ENCODE data around the gene EEF2KMT. TPM values are rescaled to one million over a fixed set of nuclear protein-coding genes. Genes with fewer than 3 reads are reported as not detected.
"Not testable (repeated sequence)": the region's sequence is repeated elsewhere in the genome, so short reads cannot be mapped to it uniquely, and the experiment has no call there.

EEF2KMT gene
- polyA plus RNA-seq, 1 donor, result 10.7 TPM

- DNase-seq, result no peak
Measured at GRCh38 chr16:5070431-5071186, 27.0 kb downstream of the EEF2KMT start.

GRCh38 chr16:5069854-5070253, 27.7 kb downstream of the EEF2KMT start:
- DNase-seq, result no peak

DNA sequence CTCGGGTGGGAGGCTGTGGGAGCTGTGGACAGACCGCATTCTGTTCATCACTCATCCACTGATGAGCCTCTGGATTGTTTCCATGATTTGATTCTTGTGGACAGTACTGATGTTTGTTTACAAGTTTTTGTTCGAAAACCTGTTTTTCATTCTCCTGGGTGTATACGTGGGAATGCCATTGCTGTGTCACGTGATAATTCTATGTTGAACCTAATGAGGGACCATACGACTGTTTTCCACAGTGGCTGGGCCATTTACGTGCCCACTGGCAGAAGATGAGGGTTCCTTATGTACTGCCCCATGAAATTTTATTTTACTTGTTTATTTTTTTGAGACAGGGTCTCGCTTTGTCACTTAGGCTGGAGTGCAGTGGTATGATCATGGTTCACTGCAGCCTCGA, 28.5 kb downstream of the EEF2KMT start:
- no peak for DNase-seq

DNA sequence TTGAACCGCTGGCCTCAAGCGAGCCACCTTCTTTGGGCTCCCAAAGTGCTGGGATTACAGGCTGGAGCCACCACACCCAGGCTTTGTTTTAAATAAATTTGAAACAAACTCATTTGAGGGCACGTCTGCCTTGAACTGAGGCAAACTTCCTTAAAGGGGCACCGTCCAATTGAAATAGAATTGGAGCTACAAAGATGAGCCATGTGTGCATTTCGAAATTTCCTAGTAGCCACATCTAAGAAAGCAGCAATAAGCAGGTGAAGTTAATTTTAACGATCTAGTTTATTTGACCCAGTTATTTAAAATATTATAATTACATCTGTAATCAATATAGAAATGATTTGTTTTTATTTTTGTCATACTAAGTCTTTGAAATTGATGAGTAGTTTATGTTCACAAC, 31.1 kb downstream of the EEF2KMT start:
- DNase-seq, result no peak

DNA sequence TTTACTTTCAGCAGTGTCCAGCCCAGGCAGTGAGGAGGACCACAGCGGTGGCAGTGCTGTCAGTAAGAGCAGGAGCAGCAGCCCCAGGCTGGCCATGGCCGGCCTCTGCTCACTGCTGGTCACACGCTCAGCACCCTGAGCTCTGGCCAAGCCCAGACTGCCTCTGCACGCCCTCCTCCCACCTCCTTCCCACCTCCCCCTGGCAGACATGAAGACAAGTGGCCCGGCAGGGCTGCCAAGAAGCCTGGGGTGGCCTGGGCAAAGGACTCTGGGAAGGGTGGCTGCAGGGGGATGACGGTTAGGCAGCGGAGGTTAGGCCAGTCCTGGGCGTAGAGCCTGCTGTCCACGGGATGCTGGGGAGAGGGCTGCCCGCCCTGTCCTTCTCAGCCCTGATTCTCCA, 31.8 kb downstream of the EEF2KMT start, which contains the start of gene C16orf89:
Gene C16orf89 (minus strand): TSS at position 144 of the 400 bp plus-strand sequence. CDS start 48 bp downstream, at position 96.
- DNase-seq, result no peak

GRCh38 chr16:5065326-5065725, 32.3 kb downstream of the EEF2KMT start:
- DNase-seq, result no peak

GRCh38 chr16:5064915-5065314, 32.7 kb downstream of the EEF2KMT start:
- DNase-seq, result no peak

- no peak for DNase-seq
Measured at GRCh38 chr16:5062790-5063765, 34.5 kb downstream of the EEF2KMT start.

- DNase-seq, result no peak
Measured at GRCh38 chr16:5062051-5062450, 35.5 kb downstream of the EEF2KMT start.

GRCh38 chr16:5060073-5060641, 37.4 kb downstream of the EEF2KMT start:
- no peak for DNase-seq

DNA sequence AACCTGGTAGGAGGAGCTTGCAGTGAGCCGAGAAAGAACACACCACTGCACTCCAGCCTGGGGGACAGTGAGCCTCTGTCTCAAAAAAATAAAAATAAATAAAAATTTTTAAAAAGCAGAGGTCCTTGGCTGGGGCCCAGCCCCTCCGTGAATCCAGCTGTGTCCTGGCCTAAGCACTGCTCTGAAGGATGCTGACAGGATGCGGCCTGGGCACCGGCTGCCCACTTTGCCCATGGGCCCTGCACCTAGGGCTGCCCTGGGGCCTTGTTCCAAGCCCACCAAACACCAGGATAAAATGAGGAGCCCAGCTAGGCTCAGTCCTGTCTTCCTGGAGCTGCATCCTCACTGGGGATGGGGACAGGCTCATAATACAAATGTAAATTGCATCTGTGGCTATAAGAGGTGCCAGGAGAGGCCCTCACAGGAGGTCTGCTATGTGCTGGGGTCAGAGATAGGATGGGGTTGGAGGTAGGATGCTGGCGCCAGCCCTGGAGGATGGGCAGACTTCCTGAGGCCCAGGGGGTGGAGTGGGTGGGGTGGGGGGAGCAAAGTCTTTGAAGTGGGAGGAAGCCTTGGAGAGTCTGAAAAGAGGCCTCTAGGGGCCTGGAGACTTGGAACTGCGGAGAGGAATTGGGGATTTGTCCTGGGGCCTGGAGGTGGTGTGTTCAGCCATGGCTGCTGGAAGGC, 38.1 kb downstream of the EEF2KMT start:
- DNase-seq, result no peak

DNA sequence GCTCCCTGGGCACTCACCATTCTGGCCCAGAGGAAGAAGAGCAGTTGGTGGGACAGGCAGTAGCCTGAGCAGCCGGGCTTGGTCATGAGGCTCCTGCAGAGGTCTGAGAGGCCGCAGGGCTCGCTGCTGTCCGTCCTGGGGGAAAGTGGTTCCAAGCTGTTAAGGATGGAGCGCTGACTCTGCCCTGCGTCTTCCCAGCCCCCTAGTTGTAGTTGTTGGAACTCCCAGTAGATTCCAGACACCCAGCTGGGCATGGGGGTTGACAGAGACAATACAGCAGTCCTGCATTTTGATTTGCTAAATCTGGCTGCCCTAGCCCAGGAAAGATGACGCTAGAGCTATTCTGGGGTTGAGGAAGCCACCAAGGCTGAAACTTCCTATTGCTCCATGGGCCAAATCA, 39.1 kb downstream of the EEF2KMT start:
- no peak for DNase-seq

DNA sequence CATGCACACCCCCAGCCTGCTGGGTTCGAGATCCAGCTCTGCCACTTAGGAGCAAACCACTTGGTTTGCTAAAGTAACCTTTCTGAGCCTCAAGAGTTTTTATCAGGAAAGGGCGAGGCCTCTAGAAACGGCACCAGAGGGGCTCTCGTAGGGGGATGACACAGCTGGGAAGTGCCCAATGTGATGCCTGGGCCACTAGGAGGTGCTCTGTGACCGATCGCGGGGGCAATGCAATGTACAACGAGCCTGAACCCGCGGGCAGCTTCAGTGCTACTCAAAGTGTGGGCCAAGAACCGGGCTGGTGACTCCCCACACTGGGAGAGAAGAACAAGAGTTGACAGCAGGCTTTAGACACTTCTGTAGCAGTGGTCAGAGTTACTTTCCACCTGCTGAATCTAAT, 41.2 kb downstream of the EEF2KMT start:
- DNase-seq, result no peak

DNA sequence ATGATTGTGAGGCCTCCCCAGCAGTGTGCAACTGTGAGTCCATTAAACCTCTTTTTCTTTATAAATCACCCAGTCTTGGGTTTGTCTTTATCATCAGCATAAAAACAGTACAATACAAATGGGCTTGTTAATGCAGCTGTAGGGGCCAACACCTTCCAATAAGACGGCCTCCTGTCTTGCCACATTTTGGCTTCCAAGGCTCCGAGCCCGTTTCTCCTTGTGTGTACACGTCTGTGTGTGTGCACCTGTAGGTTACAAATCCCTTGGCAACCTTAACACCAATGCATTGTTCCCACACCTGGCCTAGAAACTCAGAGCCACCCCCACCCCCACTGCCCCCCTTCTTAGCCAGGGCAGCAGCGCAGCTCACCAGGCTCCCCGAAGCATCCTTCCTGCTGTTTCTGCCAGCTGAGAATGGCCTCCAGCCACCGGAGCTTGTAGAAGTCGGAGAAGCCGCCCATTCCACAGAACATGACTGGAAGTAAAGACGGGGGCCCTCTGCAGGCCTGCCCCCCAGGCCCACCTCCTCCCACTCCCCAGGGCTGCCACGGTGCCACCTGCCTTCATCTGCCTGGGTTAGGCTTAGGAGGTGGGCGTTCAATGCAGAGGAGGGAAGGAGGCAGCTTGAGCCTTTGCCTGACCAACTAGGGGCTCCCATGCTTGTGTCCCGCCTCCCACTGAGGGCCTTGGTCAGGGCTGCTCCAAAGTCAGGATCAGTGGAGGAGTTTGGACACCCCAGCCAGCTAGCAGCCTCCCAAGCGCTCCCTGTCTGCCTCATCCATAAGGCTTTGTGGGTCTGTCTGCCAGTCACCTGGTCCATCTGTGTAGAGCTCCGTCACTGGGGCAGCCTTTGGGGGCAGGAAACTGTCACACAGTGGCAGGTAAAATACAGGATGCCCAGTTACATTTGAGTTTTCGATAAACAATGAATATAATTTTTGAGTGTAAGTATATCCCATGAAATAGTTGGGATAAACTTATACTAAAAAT, 42.4 kb downstream of the EEF2KMT start:
- no peak for DNase-seq

- DNase-seq, result no peak
Measured at GRCh38 chr16:5046914-5047313, 50.7 kb downstream of the EEF2KMT start.

DNA sequence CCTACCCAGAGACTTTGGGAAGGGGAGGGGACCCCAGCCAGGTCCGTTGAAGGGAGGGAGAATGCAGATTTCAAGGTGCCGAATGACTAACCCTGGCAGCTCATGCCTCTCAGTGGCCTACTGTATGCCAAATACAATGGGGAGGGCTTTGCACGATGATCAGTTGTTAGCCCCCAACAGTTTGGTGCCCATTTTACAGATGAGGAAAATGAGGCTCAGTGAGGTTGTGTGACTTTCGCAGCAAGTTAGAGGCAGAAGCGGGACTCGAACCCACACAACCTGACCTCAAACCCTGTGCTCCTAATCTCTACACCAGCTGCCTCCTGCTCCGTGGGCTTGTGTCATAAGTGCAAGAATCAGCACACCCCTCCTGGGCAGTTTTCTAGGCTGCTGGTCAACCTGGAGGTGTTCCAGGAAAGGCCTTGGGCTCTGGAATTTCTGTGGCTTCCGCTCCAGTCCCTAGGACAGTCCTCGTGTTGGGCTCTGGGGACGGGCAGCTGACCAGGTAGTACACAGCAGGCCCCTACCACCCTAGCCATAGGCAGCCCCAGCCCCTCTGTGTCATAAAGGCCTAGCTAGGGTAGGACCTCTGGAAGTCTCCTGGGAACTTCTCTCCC, 52.0 kb downstream of the EEF2KMT start:
- no peak for DNase-seq

DNA sequence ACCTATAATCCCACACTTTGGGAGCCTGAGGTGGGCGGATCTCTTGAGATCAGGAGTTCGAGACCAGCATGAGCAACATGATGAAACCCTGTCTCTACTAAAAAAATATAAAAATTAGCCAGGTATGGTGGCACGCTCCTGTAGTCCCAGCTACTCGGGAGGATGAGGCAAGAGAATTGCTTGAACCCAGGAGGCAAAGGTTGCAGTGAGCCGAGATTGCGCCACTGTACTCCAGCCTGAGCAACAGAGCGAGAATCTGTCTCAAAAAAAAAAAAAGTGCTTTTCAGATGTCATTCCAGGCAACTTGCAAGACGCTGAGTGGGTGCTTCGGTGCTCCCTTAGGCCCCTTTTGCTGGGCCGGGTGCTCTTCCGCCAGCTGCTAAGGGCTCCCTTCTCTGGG, 53.0 kb downstream of the EEF2KMT start:
- not testable (repeated sequence) for DNase-seq

GRCh38 chr16:5044011-5044540, 53.5 kb downstream of the EEF2KMT start:
- DNase-seq, result no peak

DNA sequence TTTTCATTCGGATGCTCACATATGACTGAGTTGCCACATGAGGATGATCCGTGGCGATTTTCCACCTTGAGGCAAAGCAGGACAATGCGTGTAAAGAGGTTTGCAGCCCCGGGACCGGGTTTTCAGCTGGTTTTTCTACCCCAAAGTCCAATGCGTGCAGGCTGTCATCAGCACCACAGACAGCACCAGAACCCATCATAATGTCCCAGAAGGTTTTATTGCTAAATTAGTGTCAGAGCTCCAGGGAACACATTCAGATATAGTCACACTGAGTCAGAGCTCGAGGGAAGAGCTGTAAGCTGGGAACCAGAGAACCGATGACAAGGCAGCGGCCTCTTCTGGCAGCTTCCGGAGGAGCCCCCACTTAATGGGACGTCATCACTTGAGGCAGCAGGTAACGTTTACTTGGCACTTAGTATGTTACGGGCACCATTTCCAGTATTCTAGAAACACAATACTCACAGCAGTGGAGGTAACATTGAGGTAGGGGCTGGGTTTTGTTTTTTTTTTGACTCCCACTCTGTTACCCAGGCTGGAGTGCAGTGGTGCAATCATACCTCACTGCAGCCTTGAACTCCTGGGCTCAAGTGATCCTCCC, 54.9 kb downstream of the EEF2KMT start:
- no peak for DNase-seq

GRCh38 chr16:5041600-5042133, 55.9 kb downstream of the EEF2KMT start:
- no peak for DNase-seq

All from hindlimb muscle (tissue), 1 donor.